ENCODE results near the gene OR1F1. TPM values are rescaled to one million over a fixed set of nuclear protein-coding genes. Genes with fewer than 3 reads are reported as not detected.
"Not testable (repeated sequence)": the region's sequence is repeated elsewhere in the genome, so short reads cannot be mapped to it uniquely, and the experiment has no call there.

The OR1F1 gene
- total RNA-seq, 2 donors from 2014 or later = not detected

- peak; percentile 71 for DNase-seq (ENCODE audit: low spot score)
- intact Hi-C loops (cut with DNase I) = no loop called here
Observed at GRCh38 chr16:3149193-3149530, 38.8 kb upstream of the OR1F1 start.

GRCh38 chr16:3149630-3150345 is 38.2 kb upstream of the OR1F1 start:
- peak; percentile 89 for DNase-seq (ENCODE audit: low spot score)
- intact Hi-C loops (cut with DNase I) = no loop called here

GRCh38 chr16:3150346-3151218 is 37.4 kb upstream of the OR1F1 start:
- DNase-seq (ENCODE audit: low spot score) = peak; percentile 98
- intact Hi-C loops (cut with DNase I) = no loop called here

GRCh38 chr16:3152027-3152276 is 36.1 kb upstream of the OR1F1 start:
- DNase-seq (ENCODE audit: low spot score) = no peak
- intact Hi-C loops (cut with DNase I) = no loop called here

- intact Hi-C loops (cut with DNase I) = no loop called here
Observed at GRCh38 chr16:3152277-3152990, 35.6 kb upstream of the OR1F1 start.

GRCh38 chr16:3152991-3153368 is 35.0 kb upstream of the OR1F1 start:
- intact Hi-C loops (cut with DNase I) = no loop called here
- no peak for DNase-seq (ENCODE audit: low spot score)

More at GRCh38 chr16:3152277-3152990, 35.6 kb upstream of the OR1F1 start:
- DNase-seq (ENCODE audit: low spot score) = peak; percentile 93

- intact Hi-C loops (cut with DNase I) = no loop called here
- no peak for DNase-seq (ENCODE audit: low spot score)
Observed at GRCh38 chr16:3155181-3155580, 32.8 kb upstream of the OR1F1 start.

- no peak for DNase-seq (ENCODE audit: low spot score)
- intact Hi-C loops (cut with DNase I) = no loop called here
Observed at GRCh38 chr16:3155972-3156371, 32.0 kb upstream of the OR1F1 start.

GRCh38 chr16:3157229-3158025 is 30.6 kb upstream of the OR1F1 start:
- peak; percentile 86 for DNase-seq (ENCODE audit: low spot score)
- intact Hi-C loops (cut with DNase I) = no loop called here

- intact Hi-C loops (cut with DNase I) = no loop called here
- peak; percentile 85 for DNase-seq (ENCODE audit: low spot score)
Observed at GRCh38 chr16:3158026-3158509, 29.9 kb upstream of the OR1F1 start.

GRCh38 chr16:3158510-3159314 is 29.3 kb upstream of the OR1F1 start:
- intact Hi-C loops (cut with DNase I) = no loop called here
- DNase-seq (ENCODE audit: low spot score) = peak; percentile 94

- DNase-seq (ENCODE audit: low spot score) = no peak
- intact Hi-C loops (cut with DNase I) = loop anchor here in 1 of 2 donors (5.0 kb wide), 1 partner anchor 99 kb away; no protein-coding TSS in a partner anchor
Observed at GRCh38 chr16:3161235-3162018, 26.6 kb upstream of the OR1F1 start.

GRCh38 chr16:3164121-3164991 is 23.6 kb upstream of the OR1F1 start:
- intact Hi-C loops (cut with DNase I) = loop anchor here in 1 of 2 donors (5.0 kb wide), 1 partner anchor 102 kb away; no protein-coding TSS in a partner anchor
- DNase-seq (ENCODE audit: low spot score) = no peak

GRCh38 chr16:3165111-3165822 is 22.7 kb upstream of the OR1F1 start:
- intact Hi-C loops (cut with DNase I) = loop anchor here in 1 of 2 donors (5.0 kb wide), 1 partner anchor 108 kb away; no protein-coding TSS in a partner anchor
- DNase-seq (ENCODE audit: low spot score) = no peak

GRCh38 chr16:3166505-3166886 is 21.5 kb upstream of the OR1F1 start:
- DNase-seq (ENCODE audit: low spot score) = no peak
- intact Hi-C loops (cut with DNase I) = loop anchor here in 1 of 2 donors (5.0 kb wide), 1 partner anchor 109 kb away; no protein-coding TSS in a partner anchor

- intact Hi-C loops (cut with DNase I) = loop anchor here in 1 of 2 donors (5.0 kb wide), 1 partner anchor 111 kb away; no protein-coding TSS in a partner anchor
- DNase-seq (ENCODE audit: low spot score) = not testable (repeated sequence)
Observed at GRCh38 chr16:3168729-3169128, 19.3 kb upstream of the OR1F1 start.

Measured in posterior vena cava (tissue), 2 donors.